UCSD-AML1 (cell line): ENCODE results near the gene GABBR2.
A peak's percentile ranks its signal among the peaks of the same experiment; 100 is the strongest.

Experiments used
- DNase-seq: peaks from one replicate; lab custom pipeline; 2025; ENCODE audit not compliant: unreplicated experiment; lab: John Stamatoyannopoulos, UW

GABBR2 gene

DNA sequence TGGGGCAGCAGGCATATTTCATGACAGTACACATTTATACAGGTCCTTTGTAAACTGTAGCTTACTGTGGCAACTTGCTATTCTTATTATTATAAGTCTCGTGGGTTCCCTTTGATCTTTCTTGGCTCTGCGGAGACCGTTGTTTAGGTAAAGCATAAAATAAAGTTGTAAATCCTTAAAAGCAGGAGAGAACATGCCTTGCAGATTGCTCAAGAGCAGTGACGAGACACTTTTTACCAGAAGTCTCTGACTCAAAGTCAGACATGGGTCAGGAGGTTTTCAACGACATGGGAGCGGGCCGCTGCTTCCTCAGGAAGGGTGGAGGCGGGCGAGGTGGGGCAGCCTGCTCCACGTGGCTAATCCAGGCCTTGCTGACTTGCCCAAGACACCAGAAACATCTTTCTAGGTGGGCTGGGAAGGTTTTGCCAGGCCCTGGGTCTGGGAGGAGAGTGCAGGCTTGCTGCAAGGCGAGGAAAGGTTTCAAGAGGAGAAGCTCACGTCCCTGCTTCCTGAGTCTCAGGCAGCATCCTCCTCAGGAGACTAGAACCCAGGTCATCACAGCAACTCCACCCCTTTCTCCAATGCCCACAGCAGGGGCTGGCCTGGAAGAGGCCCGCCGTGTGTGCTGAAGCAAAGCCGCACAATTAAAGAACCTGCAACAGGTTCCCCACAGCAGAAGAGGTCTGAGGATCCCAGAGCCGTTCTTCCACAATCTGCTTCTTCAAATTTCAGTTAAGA lies 459.8 kb downstream of the GABBR2 start:
- peak; percentile 60 for DNase-seq

DNA sequence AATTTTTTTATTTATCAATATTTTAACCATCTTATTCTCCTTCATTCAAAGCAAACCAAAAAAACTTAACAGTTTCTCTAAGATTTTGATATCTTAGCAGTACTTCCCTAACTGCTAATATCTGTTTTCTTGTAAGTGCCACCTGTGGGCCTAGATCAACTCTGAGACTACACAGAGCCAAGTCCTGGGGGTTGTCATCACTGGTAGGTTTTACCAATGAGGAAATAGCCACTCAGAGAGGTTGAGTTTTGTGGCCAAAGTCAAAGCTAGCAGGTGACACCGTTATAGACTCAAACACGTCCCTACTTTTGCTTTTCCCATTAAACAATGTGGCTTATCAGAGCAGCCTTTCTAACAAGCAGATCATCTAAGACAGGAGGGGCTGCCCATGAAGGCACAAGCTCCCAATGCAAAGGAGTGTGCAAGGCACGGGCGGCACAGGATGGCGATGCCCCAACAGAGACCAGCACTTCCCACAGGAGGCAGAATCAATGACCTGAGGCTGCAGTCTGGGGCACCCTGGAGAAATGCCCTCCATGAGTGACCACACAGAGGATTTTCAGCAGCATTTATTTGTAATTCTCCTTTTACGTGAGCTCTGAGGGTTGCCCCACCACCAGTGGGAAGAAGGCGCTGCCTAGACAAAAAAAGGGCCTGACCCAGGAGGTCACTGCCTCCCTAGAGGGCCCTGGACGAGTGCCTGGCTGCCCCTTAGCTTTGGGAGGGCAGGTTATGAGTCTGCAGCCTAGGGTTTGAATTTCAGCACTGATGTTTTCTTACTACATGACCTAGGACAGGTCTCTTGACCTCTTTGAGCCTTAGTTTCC lies 460.7 kb downstream of the GABBR2 start:
- no peak for DNase-seq

DNA sequence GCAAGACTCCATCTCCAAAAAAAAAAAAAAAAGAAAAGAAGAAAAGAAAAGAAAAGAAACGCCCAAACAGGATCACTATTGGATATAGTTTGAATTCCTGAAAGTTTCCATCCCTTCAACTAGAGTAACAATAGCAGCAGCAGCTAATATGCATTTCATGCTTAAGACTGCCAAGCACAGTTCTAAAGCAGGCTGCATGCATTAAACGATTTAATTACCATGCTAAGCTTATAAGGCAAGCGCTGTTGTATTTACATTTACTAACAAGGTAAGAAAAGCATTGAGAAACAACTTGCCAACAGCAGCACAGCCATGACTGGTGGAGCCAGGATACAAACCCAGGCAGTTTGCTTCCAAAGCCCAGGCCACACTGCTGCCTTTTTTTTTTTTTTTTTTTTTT lies 466.3 kb downstream of the GABBR2 start:
- no peak for DNase-seq

DNA sequence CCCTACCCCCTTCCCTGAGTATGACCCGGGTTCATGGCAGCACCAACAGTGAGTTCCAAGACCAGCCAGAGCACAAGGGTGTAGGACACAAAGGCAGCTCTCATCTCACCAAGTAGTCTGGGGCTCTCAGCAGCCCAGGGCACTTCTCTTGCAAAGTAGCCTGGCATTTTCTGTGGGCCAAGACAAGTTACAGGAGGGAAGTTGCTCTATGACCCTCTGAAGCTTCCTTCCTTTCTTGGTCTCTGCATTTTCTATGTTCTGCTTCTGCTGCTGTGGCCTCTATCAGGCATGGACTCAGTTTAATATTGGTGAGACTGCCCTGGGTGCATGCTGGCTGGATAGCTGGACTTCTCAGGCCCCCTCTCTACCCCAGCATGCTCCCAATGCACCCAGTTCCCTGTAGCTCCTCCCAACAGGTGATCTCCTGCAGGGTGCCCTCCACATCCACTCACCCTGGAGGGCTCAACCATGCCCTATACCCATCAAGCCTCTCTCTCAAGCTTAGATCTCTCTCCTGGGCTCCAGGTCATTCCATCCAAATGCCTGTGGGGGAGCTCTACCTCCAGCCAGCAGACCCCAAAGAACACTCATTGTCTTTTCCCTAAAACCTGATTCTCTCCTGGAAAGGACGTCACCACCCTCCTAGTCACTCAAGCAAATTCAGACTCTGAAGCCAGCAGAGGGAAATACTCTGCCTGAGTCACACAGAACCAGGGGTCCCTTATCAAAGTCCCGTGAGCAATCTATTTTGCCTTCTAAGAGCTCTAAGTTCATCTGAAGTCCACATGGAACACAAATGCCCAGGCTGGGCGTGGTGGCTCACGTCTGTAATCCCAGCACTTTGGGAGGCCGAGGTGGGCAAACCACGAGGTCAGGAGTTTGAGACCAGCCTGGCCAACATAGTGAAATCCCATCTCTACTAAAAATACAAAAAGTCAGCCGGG lies 467.1 kb downstream of the GABBR2 start:
- no peak for DNase-seq

DNA sequence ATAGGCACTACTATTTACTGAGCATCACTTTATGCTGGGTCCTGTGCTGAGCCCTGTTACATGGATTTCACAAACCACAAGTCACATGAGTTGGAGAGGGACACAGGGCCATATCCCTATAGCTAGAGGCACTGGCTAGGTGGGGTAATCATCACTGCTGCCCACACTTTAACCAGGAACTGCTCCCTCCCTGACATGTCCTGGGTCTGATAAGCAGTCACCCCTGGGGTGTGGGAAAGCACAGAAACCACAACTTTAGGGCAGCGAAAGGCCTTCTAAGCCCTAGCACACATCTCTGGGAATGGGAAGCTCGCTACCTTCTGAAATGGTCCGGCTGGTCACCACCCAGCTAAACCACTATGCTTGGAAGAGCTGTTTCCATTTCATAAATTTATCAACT lies 468.3 kb downstream of the GABBR2 start:
- DNase-seq = no peak
